Transverse colon (tissue), 4 donors: ENCODE measurements around the gene ADK. TPM values are rescaled to one million over a fixed set of nuclear protein-coding genes. Genes with fewer than 3 reads are reported as not detected.

Experiments used
- DNase-seq: peaks from one replicate; pipeline ENCODE4 v3.0.0-alpha.2; 2019
- H3K27ac ChIP-seq, 4 donors: fragments of 200-600 bp; sonication (generic); 2 replicates each; pipeline ENCODE4 v1.5.1; 2016 to 2018; ENCODE audit warnings: inconsistent platforms in 4 of 4
- H3K27me3 ChIP-seq: fragments of 200-600 bp; sonication (generic); 2 replicates; pipeline ENCODE4 v1.5.1; 2017; ENCODE audit warnings: inconsistent platforms
- H3K36me3 ChIP-seq, 4 donors: fragments of 200-600 bp; sonication (generic); 2 replicates each; pipeline ENCODE4 v1.5.1; 2017 to 2019; ENCODE audit warnings: inconsistent platforms in 4 of 4
- H3K4me1 ChIP-seq, 4 donors: fragments of 200-600 bp; sonication (generic); 2 replicates each; pipeline ENCODE4 v1.5.1; 2017 to 2020; ENCODE audit warnings: inconsistent platforms in 4 of 4
- H3K4me3 ChIP-seq, 4 donors: fragments of 200-600 bp; sonication (generic); 1 replicate in 1 of 4; 2 replicates in 3 of 4; pipeline versions ENCODE4 v1.5.1 to v1.6.1; 2017 to 2019; ENCODE audit warnings: inconsistent platforms in 4 of 4
- H3K9me3 ChIP-seq, 2 donors: fragments of 200-600 bp; sonication (generic); 2 replicates each; pipeline ENCODE4 v1.5.1; 2017 to 2019; ENCODE audit warnings: inconsistent platforms in 2 of 2
- EP300 ChIP-seq: sonication (generic); formaldehyde crosslinking; IDR thresholded peaks from one replicate; pipeline ENCODE4 v1.6.1; 2017; ENCODE audit warnings: antibody characterized with exemption, low read depth
- POLR2A ChIP-seq: fragments of 450-650 bp; IDR thresholded peaks from one replicate; pipeline ENCODE4 v1.6.1; 2016; ENCODE audit warnings: antibody characterized with exemption, mild to moderate bottlenecking, moderate library complexity
- POLR2AphosphoS5 ChIP-seq, 3 donors: sonication (generic); formaldehyde crosslinking; IDR thresholded peaks; one replicate each; pipeline ENCODE4 v1.6.1; 2016; ENCODE audit warnings: antibody characterized with exemption in 3 of 3
- WGBS, 2 donors: methylation state at CpG; one replicate each; pipeline ENCODE4 v1.1.5; 2018; ENCODE audit warnings: low coverage in 1 of 2; 5-methylcytosine and 5-hydroxymethylcytosine counted together
- in situ Hi-C, 4 donors: fragments of 200-750 bp; cut with MboI; loops; one replicate each; pipeline versions ENCODE4 v1.15.0 to v1.15.1; 2017; ENCODE audit warnings: low sequenced_read_pairs in 3 of 4, low pct_ligation_motif_present in 1 of 4, low pct_unique_long_range_greater_than_20kb in 1 of 4
- intact Hi-C: fragments of 100-400 bp; cut with DNase I; formaldehyde crosslinking; loops from one replicate; pipeline ENCODE4 v1.15.1; 2023; ENCODE audit warnings: low total_unique reads
- total RNA-seq, 4 donors: library from RNA; depleted of rRNA; stranded (reverse); fragments of >200 nt; gene quantifications; one replicate each; pipeline ENCODE4 v1.1.0, GENCODE V29; 2016
- TF ChIP-seq, protein P1 (sequence below), 5 experiments: fragments of 200-600 bp in 3 of 5; fragments of 450-650 bp in 2 of 5; sonication (generic) in 3 of 5; IDR thresholded peaks; 1 replicate in 2 of 5; 2 replicates in 3 of 5; pipeline ENCODE4 v1.5.1; 2016 to 2017; ENCODE audit warnings: antibody characterized with exemption in 5 of 5, inconsistent platforms in 3 of 5, mild to moderate bottlenecking in 2 of 5, moderate library complexity in 1 of 5

ADK gene
- total RNA-seq, 4 donors from 2014 or later = 6.8 to 25.2 (median 14.8) TPM

DNA sequence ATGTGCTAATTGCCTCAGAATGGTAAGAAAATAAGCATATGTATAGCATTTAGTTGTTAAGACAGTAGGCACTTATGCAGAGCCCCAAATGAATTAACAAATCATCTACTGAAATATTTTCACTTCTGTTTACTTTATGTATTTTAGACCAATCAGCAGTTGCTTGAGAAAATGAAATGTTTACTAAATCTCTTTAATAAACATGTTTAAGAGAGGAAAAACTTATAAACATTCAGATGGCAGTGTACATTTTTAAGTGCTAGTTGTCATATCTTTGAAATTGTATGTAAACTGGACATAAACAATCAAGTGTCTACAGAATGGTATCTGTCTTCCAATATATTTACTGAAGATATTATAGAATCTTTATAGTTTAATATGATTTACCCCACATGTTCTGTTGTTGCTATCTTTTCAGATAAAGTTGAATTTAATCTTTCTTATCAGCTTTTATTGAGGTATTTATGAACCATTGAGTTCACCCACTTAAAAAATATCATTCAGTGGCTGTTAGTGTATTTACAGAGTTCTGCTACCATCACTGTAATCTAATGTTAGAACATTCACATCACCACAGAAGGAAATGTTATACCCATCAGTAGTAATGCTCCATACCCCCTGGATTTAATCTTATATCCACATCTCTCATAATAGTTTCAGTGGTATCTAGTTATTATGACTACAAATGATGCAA is 264.3 kb downstream of the ADK start:
- DNase-seq = no peak
- Histone ChIP-seq H3K4me1 (no peaks in the 10 kb centered on the region), H3K27me3 (no peaks in the 10 kb centered on the region), H3K9me3 (no peaks in the 10 kb centered on the region), H3K36me3 (no peaks in the 10 kb centered on the region), H3K27ac (no peak overlapping the region), H3K4me3 (no peak overlapping the region)
- intact Hi-C loops = no loop called here
- TF ChIP-seq POLR2A = no peak
- TF ChIP-seq POLR2AphosphoS5 (IDR thresholded peaks at IDR 0.05) = no peak
- no peak for TF ChIP-seq EP300
- TF ChIP-seq, protein P1, sequence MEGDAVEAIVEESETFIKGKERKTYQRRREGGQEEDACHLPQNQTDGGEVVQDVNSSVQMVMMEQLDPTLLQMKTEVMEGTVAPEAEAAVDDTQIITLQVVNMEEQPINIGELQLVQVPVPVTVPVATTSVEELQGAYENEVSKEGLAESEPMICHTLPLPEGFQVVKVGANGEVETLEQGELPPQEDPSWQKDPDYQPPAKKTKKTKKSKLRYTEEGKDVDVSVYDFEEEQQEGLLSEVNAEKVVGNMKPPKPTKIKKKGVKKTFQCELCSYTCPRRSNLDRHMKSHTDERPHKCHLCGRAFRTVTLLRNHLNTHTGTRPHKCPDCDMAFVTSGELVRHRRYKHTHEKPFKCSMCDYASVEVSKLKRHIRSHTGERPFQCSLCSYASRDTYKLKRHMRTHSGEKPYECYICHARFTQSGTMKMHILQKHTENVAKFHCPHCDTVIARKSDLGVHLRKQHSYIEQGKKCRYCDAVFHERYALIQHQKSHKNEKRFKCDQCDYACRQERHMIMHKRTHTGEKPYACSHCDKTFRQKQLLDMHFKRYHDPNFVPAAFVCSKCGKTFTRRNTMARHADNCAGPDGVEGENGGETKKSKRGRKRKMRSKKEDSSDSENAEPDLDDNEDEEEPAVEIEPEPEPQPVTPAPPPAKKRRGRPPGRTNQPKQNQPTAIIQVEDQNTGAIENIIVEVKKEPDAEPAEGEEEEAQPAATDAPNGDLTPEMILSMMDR (IDR thresholded peaks at IDR 0.05) = no peak
- in situ Hi-C loops = no loop called here

DNA sequence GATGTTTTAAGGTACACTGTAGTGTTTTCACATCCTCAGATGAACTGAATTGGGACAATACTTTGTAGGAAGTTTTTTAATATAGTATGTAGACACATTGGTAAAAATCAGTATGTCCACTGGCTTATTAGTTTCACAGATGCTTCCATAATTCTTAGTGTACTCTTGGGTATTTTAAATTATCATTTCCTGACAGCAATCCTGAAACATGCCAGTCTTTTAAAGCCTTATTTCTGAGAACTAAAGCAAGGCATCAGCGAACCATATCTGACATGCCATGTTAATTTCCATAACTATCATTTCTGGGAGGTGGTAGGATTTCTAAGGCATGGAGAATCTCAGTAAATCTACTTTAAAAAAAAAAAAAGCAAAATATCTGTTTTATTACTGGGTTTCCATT is 266.4 kb downstream of the ADK start:
- H3K9me3 ChIP-seq = no peaks in the 10 kb centered on the region
- no peaks in the 10 kb centered on the region for H3K36me3 ChIP-seq
- no peak for DNase-seq
- intact Hi-C loops = no loop called here
- H3K27me3 ChIP-seq = no peaks in the 10 kb centered on the region
- no peaks in the 10 kb centered on the region for H3K4me1 ChIP-seq
- no peak overlapping the region for H3K4me3 ChIP-seq
- in situ Hi-C loops = no loop called here
- 83 to 92% methylated on average over 1 of the region's 1 CpG for WGBS, 2 donors
- TF ChIP-seq EP300 = no peak
- no peak for TF ChIP-seq POLR2AphosphoS5 (IDR thresholded peaks at IDR 0.05)
- TF ChIP-seq, protein P1 (IDR thresholded peaks at IDR 0.05) = no peak
- TF ChIP-seq POLR2A = no peak
- H3K27ac ChIP-seq = no peak overlapping the region

DNA sequence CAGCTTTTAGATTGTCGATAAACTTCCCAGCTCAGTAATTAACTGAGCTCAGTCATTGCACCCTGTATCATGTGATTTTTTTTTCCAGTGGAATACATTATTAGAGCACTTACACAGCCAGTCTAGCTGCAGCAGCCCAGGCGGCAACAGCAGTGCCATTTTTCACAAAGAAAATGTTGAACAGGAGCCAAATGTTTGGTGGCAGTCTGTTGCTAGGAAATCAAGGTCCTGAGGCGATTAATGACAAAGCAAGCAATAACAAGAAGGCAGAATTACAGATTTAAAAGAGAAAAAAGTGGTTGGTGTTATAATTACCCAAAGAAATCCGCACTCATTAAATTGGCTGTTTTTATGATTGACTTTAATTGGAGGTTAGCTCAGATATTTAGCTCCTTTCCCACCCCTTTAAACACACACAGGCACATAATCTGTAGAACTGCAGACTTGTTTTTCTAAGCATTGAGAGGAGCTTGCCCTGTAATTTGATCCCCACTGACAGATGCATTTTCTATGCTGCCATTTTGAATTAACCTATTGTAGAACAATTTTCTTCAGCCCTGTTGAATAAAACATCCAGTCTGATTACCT is 267.4 kb downstream of the ADK start:
- 67 to 71% methylated on average over 3 to 4 of the region's 4 CpGs for WGBS, 2 donors
- H3K27me3 ChIP-seq = no peaks in the 10 kb centered on the region
- no peak overlapping the region for H3K4me3 ChIP-seq
- intact Hi-C loops = no loop called here
- H3K4me1 ChIP-seq = no peaks in the 10 kb centered on the region
- in situ Hi-C loops = no loop called here
- TF ChIP-seq EP300 (no peak), POLR2A (no peak)
- H3K9me3 ChIP-seq = no peaks in the 10 kb centered on the region
- H3K36me3 ChIP-seq = no peaks in the 10 kb centered on the region
- no peak for DNase-seq
- no peak overlapping the region for H3K27ac ChIP-seq

DNA sequence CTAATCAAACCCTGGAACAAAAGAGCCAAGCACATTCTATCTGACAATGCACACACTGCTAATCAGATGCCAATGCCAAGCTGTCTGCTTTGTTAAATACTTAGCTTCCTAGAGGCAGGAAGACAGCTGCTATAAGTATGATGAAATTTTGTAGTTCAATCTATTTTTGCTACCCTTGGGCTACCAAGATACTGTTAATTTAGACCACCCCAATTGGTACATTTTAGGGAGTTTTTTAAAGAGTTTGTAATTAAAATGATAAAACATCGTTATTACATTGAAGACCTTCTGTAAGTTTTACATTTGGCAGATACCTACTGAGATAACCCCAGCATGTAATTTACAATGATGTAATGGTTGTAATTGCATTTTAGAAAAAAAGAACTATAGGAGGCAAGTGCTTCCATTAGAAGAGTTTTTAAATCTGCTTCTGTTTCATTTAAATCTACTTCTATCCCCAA is 268.5 kb downstream of the ADK start:
- Histone ChIP-seq H3K4me1 (no peaks in the 10 kb centered on the region), H3K27ac (no peak overlapping the region), H3K36me3 (no peaks in the 10 kb centered on the region), H3K27me3 (no peaks in the 10 kb centered on the region), H3K4me3 (no peak overlapping the region), H3K9me3 (no peaks in the 10 kb centered on the region)
- DNase-seq = no peak
- WGBS, 2 donors = 63 to 79% methylated on average over 1 of the region's 1 CpG
- TF ChIP-seq, protein P1 (IDR thresholded peaks at IDR 0.05) = no peak
- TF ChIP-seq EP300 = no peak
- TF ChIP-seq POLR2AphosphoS5 (IDR thresholded peaks at IDR 0.05) = no peak
- no peak for TF ChIP-seq POLR2A
- intact Hi-C loops = no loop called here
- in situ Hi-C loops = no loop called here
